Activated effector memory CD4-positive, alpha-beta T cell treated with anti-CD3 and anti-CD28 coated beads, Interleukin-2, amount 50 U/mL, for 16 hours (primary cell): ENCODE measurements around the gene NRP2.

Experiments
- DNase-seq: peaks from one replicate; pipeline ENCODE4 v3.0.0-alpha.2; 2020

The NRP2 gene

GRCh38 chr2:205759257-205759656, 77.0 kb downstream of the NRP2 start:
- no peak for DNase-seq

DNA sequence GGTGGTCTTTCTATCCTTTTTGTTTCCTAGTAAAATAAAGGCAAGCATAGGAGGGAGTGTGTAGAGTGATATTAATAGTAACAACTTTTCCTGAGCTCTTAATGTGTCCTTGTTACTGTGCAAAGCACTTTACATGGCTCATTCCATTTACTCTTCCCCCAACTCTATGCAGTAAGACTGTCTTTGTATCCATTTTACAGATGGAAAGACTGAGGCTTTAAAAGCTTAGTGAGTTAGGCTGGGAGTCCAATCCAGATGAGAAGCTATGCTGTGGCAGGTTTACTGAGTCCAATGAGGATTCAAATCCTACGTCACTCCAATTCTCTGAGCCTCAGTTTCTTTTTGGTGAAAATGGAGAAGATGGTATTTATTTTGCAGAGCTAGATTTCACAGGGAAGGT, 77.4 kb downstream of the NRP2 start:
- DNase-seq = no peak

GRCh38 chr2:205760157-205760556, 77.9 kb downstream of the NRP2 start:
- no peak for DNase-seq

DNA sequence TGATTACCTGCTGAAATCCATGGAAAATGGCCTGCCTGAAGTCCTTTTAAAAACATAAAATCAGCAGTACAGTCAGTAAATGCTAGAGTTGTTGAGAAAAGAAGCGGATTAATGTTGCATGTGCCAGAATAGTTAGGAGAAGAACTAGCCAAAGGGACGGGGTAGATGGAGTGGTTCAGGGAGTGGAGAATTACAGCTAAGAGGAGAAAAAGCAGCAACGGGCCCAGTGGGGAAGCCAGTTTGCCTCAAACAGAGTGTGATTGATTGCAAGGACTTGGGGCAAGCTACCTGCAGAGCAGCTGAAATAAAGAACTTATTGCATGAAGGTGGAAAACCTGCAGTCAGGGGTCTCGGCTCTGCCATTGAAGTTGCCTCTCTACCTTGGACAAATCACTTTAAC, 79.1 kb downstream of the NRP2 start:
- no peak for DNase-seq

- no peak for DNase-seq
These were observed 80.6 kb downstream of the NRP2 start for GRCh38 chr2:205762881-205763280.

DNA sequence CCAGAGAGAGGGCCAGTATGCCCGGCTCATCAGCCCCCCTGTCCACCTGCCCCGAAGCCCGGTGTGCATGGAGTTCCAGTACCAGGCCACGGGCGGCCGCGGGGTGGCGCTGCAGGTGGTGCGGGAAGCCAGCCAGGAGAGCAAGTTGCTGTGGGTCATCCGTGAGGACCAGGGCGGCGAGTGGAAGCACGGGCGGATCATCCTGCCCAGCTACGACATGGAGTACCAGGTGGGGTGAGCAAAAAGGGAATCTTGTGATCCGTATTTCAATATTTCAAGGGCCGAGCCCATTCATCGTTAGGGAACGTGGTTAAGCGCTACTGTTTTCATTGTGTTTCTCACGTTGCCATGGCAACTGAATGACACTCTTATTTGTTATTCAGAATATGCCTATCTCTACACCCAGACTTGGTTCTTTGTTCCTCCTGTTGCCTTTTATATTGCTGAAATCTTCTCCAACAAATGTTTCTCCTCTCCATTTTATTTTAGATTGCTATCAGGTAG, 81.5 kb downstream of the NRP2 start:
- no peak for DNase-seq

DNA sequence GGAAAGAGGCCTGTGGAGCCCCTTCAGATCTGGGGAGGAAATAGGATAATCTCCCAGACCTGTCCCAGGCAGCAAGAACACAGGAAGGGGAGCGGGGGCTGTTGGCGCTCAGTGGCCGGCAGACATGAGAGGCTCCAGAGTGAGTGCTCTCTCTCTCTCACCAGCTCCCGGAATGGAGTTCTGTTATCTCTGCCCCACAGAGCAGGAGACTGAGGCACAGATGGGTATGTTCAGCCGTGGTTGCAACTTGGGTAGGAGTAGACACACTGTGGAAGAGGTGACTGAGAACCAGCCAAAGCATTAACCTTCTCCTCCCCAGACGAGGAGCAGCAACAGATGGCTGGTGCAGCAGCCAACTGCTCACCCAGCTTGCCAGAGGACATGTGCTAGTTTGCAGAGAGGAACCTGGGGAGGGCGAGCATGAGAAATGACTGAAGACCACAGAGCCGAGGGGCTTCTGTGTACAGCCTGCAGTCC, 82.0 kb downstream of the NRP2 start:
- no peak for DNase-seq

- DNase-seq = no peak
These were observed 82.8 kb downstream of the NRP2 start for GRCh38 chr2:205765151-205765550.

DNA sequence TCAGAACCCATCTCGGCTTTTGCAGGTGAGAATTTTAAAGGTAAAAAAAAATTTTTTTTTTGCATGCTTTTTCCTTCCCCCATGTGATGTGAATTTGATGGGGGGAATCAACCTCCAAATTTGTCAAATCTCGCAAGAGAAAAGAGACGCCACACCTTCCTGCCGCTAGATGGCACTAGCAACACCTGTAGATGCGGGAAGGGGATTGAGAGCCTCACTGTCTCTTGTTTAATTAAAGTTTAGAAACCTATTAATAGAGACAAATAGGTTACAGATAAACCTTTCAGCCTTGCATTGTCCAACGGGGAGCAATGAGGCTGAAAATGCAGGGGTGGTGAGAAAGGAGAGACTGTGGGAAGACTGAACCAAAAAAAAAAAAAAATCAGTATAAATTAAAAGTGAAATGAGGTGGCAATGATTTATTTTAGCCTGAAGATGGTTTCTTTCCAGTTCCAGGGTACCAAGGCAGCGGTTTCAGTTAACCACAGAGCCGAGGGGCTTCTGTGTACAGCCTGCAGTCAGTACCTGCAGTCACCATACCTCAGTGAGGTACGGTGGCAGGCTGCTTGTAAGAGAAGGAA, 84.6 kb downstream of the NRP2 start:
- DNase-seq = peak; percentile 80

DNA sequence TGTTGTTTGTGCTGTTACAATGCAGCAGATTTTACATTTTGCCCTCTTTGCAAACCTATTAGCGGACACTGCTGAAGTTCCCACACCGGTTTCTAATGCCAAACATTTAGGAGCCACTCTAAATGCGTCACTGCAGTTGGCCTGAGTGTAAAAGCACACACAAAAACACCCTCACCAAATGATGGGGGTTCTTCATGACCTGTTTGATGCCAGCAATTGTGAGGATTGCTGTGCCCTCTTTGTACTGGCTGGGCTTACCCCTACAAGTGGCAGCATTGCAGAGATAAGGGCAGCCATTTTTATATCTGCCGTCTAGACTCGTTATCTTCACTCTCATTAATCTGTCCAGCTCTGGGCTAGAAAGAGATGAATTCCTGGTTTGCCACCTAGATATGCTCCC, 85.3 kb downstream of the NRP2 start:
- no peak for DNase-seq

- DNase-seq = no peak
These were observed 86.0 kb downstream of the NRP2 start for GRCh38 chr2:205768341-205768740.

- DNase-seq = no peak
These were observed 86.7 kb downstream of the NRP2 start for GRCh38 chr2:205768815-205769494.

DNA sequence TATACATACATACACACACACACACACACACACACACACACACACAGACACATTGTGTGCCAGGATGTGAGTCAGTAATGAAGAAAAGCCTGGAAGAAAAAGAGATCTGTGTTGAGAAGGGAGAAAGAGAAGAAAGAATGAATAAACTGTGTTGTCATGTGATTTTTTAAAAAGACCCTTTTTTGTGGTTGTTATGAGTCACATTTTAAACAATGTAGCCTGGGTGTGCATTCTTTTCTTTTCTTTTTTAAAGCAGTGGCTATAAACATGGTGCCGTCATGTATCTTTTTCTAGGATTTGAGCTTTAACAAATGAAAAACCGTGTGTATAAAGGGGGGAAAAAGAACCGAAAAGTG, 87.2 kb downstream of the NRP2 start:
- no peak for DNase-seq

DNA sequence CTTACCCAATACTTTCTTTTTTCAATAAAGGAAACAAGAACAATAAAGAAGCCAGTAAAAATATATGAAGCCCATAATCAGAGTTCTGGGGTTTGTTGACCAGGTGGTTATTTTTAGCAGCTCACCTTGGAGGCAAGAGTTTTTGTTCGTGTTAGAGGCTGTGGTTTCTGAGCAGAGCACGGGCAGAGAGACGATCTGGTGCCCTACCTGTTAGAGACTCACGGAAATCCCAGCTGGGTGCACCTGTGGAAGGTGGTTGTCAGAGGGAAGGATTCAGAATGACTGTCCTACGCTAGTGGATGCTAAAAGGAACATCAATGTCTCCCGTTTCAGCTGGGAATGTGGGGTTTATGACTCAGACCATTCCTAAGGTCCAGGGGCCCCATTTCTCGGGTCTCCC, 87.6 kb downstream of the NRP2 start:
- no peak for DNase-seq

- no peak for DNase-seq
These were observed 88.3 kb downstream of the NRP2 start for GRCh38 chr2:205770577-205770976.

DNA sequence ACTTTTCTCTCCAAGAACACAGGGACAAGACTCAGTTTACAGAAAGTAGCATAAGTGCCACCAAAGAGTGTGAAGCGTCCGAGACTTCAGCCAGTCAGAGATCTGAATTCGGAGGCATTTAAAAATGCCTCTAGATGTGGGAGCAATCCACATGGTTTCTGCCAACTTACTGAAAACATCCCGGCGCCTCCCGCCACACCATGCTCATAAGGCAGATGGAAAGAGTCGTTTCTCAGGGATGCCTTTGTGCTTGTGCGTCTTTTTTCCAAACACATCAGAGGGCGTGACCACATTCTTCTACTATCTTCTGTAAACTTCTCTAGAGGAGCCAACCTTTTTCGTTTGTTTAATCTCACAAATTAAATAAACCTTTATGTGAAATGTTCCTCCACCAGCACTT, 88.7 kb downstream of the NRP2 start:
- DNase-seq = no peak

DNA sequence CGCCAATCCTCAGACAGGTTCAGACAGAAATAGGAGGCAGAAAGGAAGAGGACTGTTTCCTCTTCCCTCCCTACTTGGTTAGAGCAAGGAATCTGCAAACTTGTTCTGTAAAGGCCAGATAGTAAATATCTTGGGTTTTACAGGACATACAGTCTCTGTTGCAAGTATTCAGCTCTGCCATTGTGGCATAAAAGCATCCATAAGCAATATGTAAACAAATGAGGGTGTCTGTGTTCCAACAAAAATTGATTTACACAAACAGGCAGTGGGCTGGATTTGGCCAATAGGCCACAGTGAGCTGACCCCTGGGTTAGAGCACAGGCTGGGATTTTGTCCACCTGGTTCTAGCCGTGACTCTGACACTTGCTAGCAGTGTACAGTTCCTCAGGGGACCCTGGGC, 89.4 kb downstream of the NRP2 start:
- DNase-seq = no peak

DNA sequence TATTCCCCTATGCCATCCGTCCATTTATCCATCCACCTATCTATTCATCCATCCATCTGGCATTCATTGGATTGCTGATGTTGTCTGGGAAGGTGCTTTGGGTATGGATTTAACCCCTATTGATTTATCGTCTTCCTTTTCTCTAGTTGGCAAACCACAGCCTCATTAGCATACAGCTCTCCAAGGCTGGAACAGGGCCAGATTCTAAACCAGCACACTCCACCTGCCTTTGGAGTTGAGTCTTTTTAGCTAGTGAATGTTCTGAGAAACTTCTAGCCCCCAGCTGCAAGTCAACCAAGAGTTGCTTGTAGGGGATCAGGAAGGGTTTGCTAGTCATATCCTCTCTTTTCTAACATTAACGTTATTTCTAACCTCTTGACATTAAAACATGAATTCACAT, 90.7 kb downstream of the NRP2 start:
- DNase-seq = no peak

GRCh38 chr2:205773989-205774388, 91.7 kb downstream of the NRP2 start:
- no peak for DNase-seq

GRCh38 chr2:205775097-205775877, 93.0 kb downstream of the NRP2 start:
- no peak for DNase-seq

GRCh38 chr2:205776139-205776538, 93.8 kb downstream of the NRP2 start:
- DNase-seq = no peak

- no peak for DNase-seq
These were observed 94.4 kb downstream of the NRP2 start for GRCh38 chr2:205776720-205777119.

- no peak for DNase-seq
These were observed 96.1 kb downstream of the NRP2 start for GRCh38 chr2:205778356-205778755.

DNA sequence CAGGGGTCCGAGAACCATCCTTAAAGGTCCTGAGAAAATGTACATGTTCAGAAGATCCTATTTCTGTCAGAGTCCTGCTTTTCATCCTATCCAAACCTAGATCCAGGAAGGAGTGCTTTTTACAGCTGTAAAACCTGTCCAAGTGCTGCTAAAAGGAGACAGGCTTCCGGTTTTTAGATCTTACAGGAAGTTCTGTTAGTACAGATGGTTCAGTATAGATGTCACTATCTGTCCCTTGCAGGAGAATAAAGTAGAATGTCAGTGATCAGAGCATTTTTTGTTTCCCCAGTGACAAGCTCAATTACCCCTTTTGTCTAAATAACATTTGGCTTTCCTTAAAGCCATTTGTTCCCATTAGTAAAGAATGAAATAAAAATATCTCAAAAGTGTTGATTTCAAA, 98.3 kb downstream of the NRP2 start:
- no peak for DNase-seq
